Tibial artery (tissue), 4 donors: ENCODE measurements around the gene BLOC1S5.

Experiments
- DNase-seq, 2 donors: peaks; one replicate each; pipeline ENCODE4 v3.0.0-alpha.2; 2019
- H3K27ac ChIP-seq, 2 donors: fragments of 200-600 bp; sonication (generic) in 1 of 2; 1 replicate in 1 of 2; 2 replicates in 1 of 2; pipeline ENCODE4 v1.5.1; 2018 to 2019; ENCODE audit warnings: mild to moderate bottlenecking in 1 of 2
- H3K27me3 ChIP-seq, 2 donors: fragments of 200-600 bp; sonication (generic) in 1 of 2; one replicate each; pipeline versions ENCODE4 v1.5.1 to v1.6.0; 2016 to 2019
- H3K36me3 ChIP-seq, 3 donors: fragments of 200-600 bp; sonication (generic) in 2 of 3; one replicate each; pipeline ENCODE4 v1.5.1; 2016 to 2019; ENCODE audit warnings: mild to moderate bottlenecking in 2 of 3
- H3K4me1 ChIP-seq, 4 donors: fragments of 200-600 bp; sonication (generic) in 2 of 4; 1 replicate in 3 of 4; 2 replicates in 1 of 4; pipeline ENCODE4 v1.5.1; 2016 to 2019
- H3K4me3 ChIP-seq, 2 donors: fragments of 200-600 bp; sonication (generic) in 1 of 2; 1 replicate in 1 of 2; 2 replicates in 1 of 2; pipeline ENCODE4 v1.5.1; 2018 to 2019; ENCODE audit warnings: mild to moderate bottlenecking in 2 of 2
- H3K9me3 ChIP-seq, 3 donors: fragments of 200-600 bp; sonication (generic) in 1 of 3; one replicate each; pipeline ENCODE4 v1.5.1; 2016 to 2019
- CTCF ChIP-seq, 2 experiments: fragments of 200-600 bp in 1 of 2; fragments of 450-650 bp in 1 of 2; IDR thresholded peaks; one replicate each; pipeline ENCODE4 v1.5.1; 2017 to 2019; ENCODE audit warnings: antibody characterized with exemption in 2 of 2, mild to moderate bottlenecking in 1 of 2, moderate library complexity in 1 of 2
- intact Hi-C: fragments of 100-400 bp; cut with DNase I; formaldehyde crosslinking; loops from one replicate; pipeline ENCODE4 v1.15.0; 2023; ENCODE audit warnings: low total_unique reads

BLOC1S5 gene

GRCh38 chr6:8069631-8070284 lies 5.6 kb upstream of the BLOC1S5 start:
- intact Hi-C loops = loop anchor here (10.0 kb wide), 1 partner anchor 155 kb away; the partner anchor contains the start of gene TXNDC5
- DNase-seq = no peak
- Histone ChIP-seq H3K27me3 (no peaks in the 10 kb centered on the region), H3K36me3 (no peaks in the 10 kb centered on the region), H3K4me3 (no peak overlapping the region), H3K4me1 (peaks cover 0 to 13% (median 2%) of the 10 kb centered on the region in 4 donors), H3K27ac (no peak overlapping the region), H3K9me3 (no peaks in the 10 kb centered on the region)
- TF ChIP-seq CTCF (IDR thresholded peaks at IDR 0.05) = no peak

- H3K4me3 ChIP-seq = no peak overlapping the region
- H3K9me3 ChIP-seq = no peaks in the 10 kb centered on the region
- no peak for TF ChIP-seq CTCF (IDR thresholded peaks at IDR 0.05)
- intact Hi-C loops = loop anchor here (10.0 kb wide), 1 partner anchor 154 kb away; the partner anchor contains the start of gene TXNDC5
- peaks cover 0 to 13% (median 4%) of the 10 kb centered on the region in 4 donors for H3K4me1 ChIP-seq
- DNase-seq = no peak
- no peaks in the 10 kb centered on the region for H3K36me3 ChIP-seq
- H3K27me3 ChIP-seq = no peaks in the 10 kb centered on the region
- H3K27ac ChIP-seq = no peak overlapping the region
Measured at GRCh38 chr6:8069151-8069550, 5.0 kb upstream of the BLOC1S5 start.

- Histone ChIP-seq H3K36me3 (peaks cover 0 to 7% (median 3%) of the 10 kb centered on the region in 3 donors), H3K4me1 (peaks cover 0 to 20% (median 4%) of the 10 kb centered on the region in 4 donors), H3K4me3 (no peak overlapping the region), H3K27me3 (no peaks in the 10 kb centered on the region), H3K9me3 (no peaks in the 10 kb centered on the region), H3K27ac (no peak overlapping the region)
- no peak for DNase-seq
- no peak for TF ChIP-seq CTCF (IDR thresholded peaks at IDR 0.05)
- intact Hi-C loops = loop anchor here (10.0 kb wide), 1 partner anchor 151 kb away; the partner anchor contains the start of gene TXNDC5
Measured at GRCh38 chr6:8066108-8066507, 1.9 kb upstream of the BLOC1S5 start.

- H3K4me3 ChIP-seq = no peak overlapping the region
Measured at GRCh38 chr6:8065519-8065911, 1.3 kb upstream of the BLOC1S5 start.

More at GRCh38 chr6:8065519-8065911, 1.3 kb upstream of the BLOC1S5 start:
- intact Hi-C loops = loop anchor here (10.0 kb wide), 1 partner anchor 151 kb away; the partner anchor contains the start of gene TXNDC5
- H3K27ac ChIP-seq = no peak overlapping the region
- H3K36me3 ChIP-seq = peaks cover 0 to 8% (median 7%) of the 10 kb centered on the region in 3 donors
- DNase-seq = no peak
- H3K9me3 ChIP-seq = no peaks in the 10 kb centered on the region
- no peaks in the 10 kb centered on the region for H3K27me3 ChIP-seq
- peaks cover 0 to 18% (median 4%) of the 10 kb centered on the region in 4 donors for H3K4me1 ChIP-seq
- no peak for TF ChIP-seq CTCF (IDR thresholded peaks at IDR 0.05)
